PC-3 (cell line): ENCODE measurements around the gene RGS2. TPM values are rescaled to one million over a fixed set of nuclear protein-coding genes. Genes with fewer than 3 reads are reported as not detected.

Source experiments
- ATAC-seq: fragments of 200-7000 bp; cut with Tn5 transposase; 2 replicates; pipeline ENCODE4 v1.9.1; 2020; ENCODE audit warnings: mild to moderate bottlenecking, moderate library complexity
- BruUV-seq: library from RNA; stranded (reverse); fragments of 400-500 nt; replicated peaks from 2 replicates; lab custom pipeline; 2021; lab: Mats Ljungman, UMichigan
- CTCF ChIA-PET: fragments of 300-600 bp; sonication (Branson Sonifier 250); formaldehyde crosslinking; loops from one replicate; lab custom pipeline; 2022; ENCODE audit warnings: antibody characterized with exemption; lab: Charles Lee
- POLR2A ChIA-PET: fragments of 300-600 bp; sonication (Branson Sonifier 250); formaldehyde crosslinking; loops from one replicate; lab custom pipeline; 2022; ENCODE audit warnings: antibody characterized with exemption; ENCODE audit not compliant: unreplicated experiment; lab: Charles Lee
- DNase-seq: peaks from one replicate; pipeline ENCODE4 v3.0.0-alpha.2; 2015
- H2AFZ ChIP-seq: fragments of 300-600 bp; sonication (generic); 2 replicates; pipeline ENCODE4 v1.6.0; 2016; ENCODE audit warnings: antibody characterized with exemption, low read length
- H3F3A ChIP-seq: fragments of 300-600 bp; sonication (generic); one replicate; pipeline ENCODE4 v1.6.0; 2017; ENCODE audit warnings: antibody characterized with exemption, low read length, control low read depth, mild to moderate bottlenecking; ENCODE audit not compliant: unreplicated experiment
- H3K27ac ChIP-seq: fragments of 300-600 bp; sonication (generic); 2 replicates; pipeline ENCODE4 v1.5.1; 2016; ENCODE audit warnings: mild to moderate bottlenecking, low read length
- H3K27me3 ChIP-seq: fragments of 300-600 bp; sonication (generic); 2 replicates; pipeline ENCODE4 v1.6.1; 2016; ENCODE audit warnings: low read length, mixed read lengths
- H3K36me3 ChIP-seq: fragments of 300-600 bp; sonication (generic); 2 replicates; pipeline ENCODE4 v1.6.1; 2016; ENCODE audit warnings: low read depth, mixed run types, low read length, mixed read lengths
- H3K4me1 ChIP-seq: fragments of 300-600 bp; sonication (generic); 2 replicates; pipeline ENCODE4 v1.5.1; 2016; ENCODE audit warnings: low read length; ENCODE audit not compliant: insufficient read depth
- H3K4me2 ChIP-seq: fragments of 300-600 bp; sonication (generic); 2 replicates; pipeline ENCODE4 v1.6.0; 2016; ENCODE audit warnings: low read length
- H3K4me3 ChIP-seq: fragments of 300-600 bp; sonication (generic); 2 replicates; pipeline ENCODE4 v1.5.1; 2016; ENCODE audit warnings: mild to moderate bottlenecking, low read length, mixed read lengths
- H3K79me2 ChIP-seq: fragments of 300-600 bp; sonication (generic); 2 replicates; pipeline ENCODE4 v1.6.1; 2017; ENCODE audit warnings: low read length, mixed read lengths
- H3K9ac ChIP-seq: fragments of 300-600 bp; sonication (generic); 2 replicates; pipeline ENCODE4 v1.6.0; 2016; ENCODE audit warnings: mild to moderate bottlenecking, low read length
- H3K9me2 ChIP-seq: fragments of 300-600 bp; sonication (generic); replicated peaks from 2 replicates; pipeline ENCODE4 v1.6.1; 2016; ENCODE audit warnings: mixed run types, low read length, mixed read lengths
- H3K9me3 ChIP-seq: fragments of 300-600 bp; sonication (generic); 2 replicates; pipeline ENCODE4 v1.6.1; 2016; ENCODE audit warnings: low read length, mixed read lengths
- H4K20me1 ChIP-seq: fragments of 300-600 bp; sonication (generic); 2 replicates; pipeline ENCODE4 v1.6.1; 2016; ENCODE audit warnings: low read length, mixed read lengths
- CTCF ChIP-seq: fragments of 300-600 bp; sonication (generic); conservative IDR thresholded peaks from 2 replicates; pipeline ENCODE4 v1.5.1; 2017; ENCODE audit warnings: antibody characterized with exemption, low read depth, mild to moderate bottlenecking, low read length
- EZH2 ChIP-seq: fragments of 300-600 bp; sonication (generic); IDR thresholded peaks from one replicate; pipeline ENCODE4 v1.6.1; 2017; ENCODE audit warnings: antibody characterized with exemption, mild to moderate bottlenecking, low read length; ENCODE audit not compliant: unreplicated experiment
- EZH2phosphoT487 ChIP-seq: fragments of 300-600 bp; sonication (generic); IDR thresholded peaks from 2 replicates; pipeline ENCODE4 v1.6.1; 2018; ENCODE audit warnings: mild to moderate bottlenecking, antibody characterized with exemption, low read length, borderline replicate concordance
- intact Hi-C: fragments of 100-400 bp; cut with micrococcal nuclease; formaldehyde crosslinking; loops from 2 replicates; pipeline ENCODE4 v1.9.0; 2023
- total RNA-seq: library from RNA; depleted of rRNA; stranded (reverse); fragments of >200 nt; gene quantifications from 2 replicates; pipeline ENCODE4 v1.2.3, GENCODE V29; 2014

Gene RGS2
- total RNA-seq, 1 experiment from 2014 or later, result 163 TPM

- Histone ChIP-seq H3K4me3 (no peak overlapping the region), H3K9ac (no peak overlapping the region), H4K20me1 (no peaks in the 10 kb centered on the region), H2AFZ (no peak overlapping the region), H3K36me3 (no peaks in the 10 kb centered on the region), H3K4me2 (no peak overlapping the region), H3K79me2 (no peaks in the 10 kb centered on the region), H3K9me3 (no peaks in the 10 kb centered on the region), H3K27ac (no peak overlapping the region), H3K27me3 (no peaks in the 10 kb centered on the region), H3K4me1 (no peaks in the 10 kb centered on the region), H3F3A (no peaks in the 10 kb centered on the region), H3K9me2 (no peaks in the 10 kb centered on the region)
- DNase-seq (no peak), ATAC-seq (no peak)
- CTCF ChIA-PET, result no interaction called here
- BruUV-seq, result no TSS peak
- intact Hi-C loops, result no loop called here
- no peak for TF ChIP-seq CTCF
- no peak for TF ChIP-seq EZH2phosphoT487
- TF ChIP-seq EZH2, result no peak
- POLR2A ChIA-PET, result no interaction called here
Observed at GRCh38 chr1:192793983-192794767, 14.7 kb upstream of the RGS2 start.

- Histone ChIP-seq H2AFZ (no peak overlapping the region), H3K36me3 (no peaks in the 10 kb centered on the region)
- intact Hi-C loops, result no loop called here
Observed at GRCh38 chr1:192794768-192795035, 14.1 kb upstream of the RGS2 start.

More at GRCh38 chr1:192794768-192795035, 14.1 kb upstream of the RGS2 start:
- TF ChIP-seq EZH2phosphoT487 (no peak), EZH2 (no peak), CTCF (no peak)
- ChIA-PET CTCF (no interaction called here), POLR2A (no interaction called here)
- H3K4me3 ChIP-seq, result no peak overlapping the region
- no peak for DNase-seq
- H3K79me2 ChIP-seq, result no peaks in the 10 kb centered on the region
- H3F3A ChIP-seq, result no peaks in the 10 kb centered on the region
- H3K9ac ChIP-seq, result no peak overlapping the region
- no peak overlapping the region for H3K4me2 ChIP-seq
- H3K27ac ChIP-seq, result no peak overlapping the region
- H3K4me1 ChIP-seq, result no peaks in the 10 kb centered on the region
- no peaks in the 10 kb centered on the region for H3K27me3 ChIP-seq
- H3K9me3 ChIP-seq, result no peaks in the 10 kb centered on the region
- no peak for ATAC-seq
- BruUV-seq, result no TSS peak
- H4K20me1 ChIP-seq, result no peaks in the 10 kb centered on the region
- H3K9me2 ChIP-seq, result no peaks in the 10 kb centered on the region
